ENCODE results near the gene MAN1C1.

- TF ChIP-seq POLR2AphosphoS5 (IDR thresholded peaks at IDR 0.05; ENCODE audit: low read depth, low read length) = no peak
- no peak for TF ChIP-seq TAF1 (IDR thresholded peaks at IDR 0.05; ENCODE audit: low read depth, low read length)
- no peak for TF ChIP-seq POLR2A (IDR thresholded peaks at IDR 0.05; ENCODE audit: low read depth, low read length)
- no peak for TF ChIP-seq POU2F2 (IDR thresholded peaks at IDR 0.05; ENCODE audit: low read depth, low read length)
Measured at GRCh38 chr1:25817840-25818501, 201.4 kb downstream of the MAN1C1 start.

Measured in GM12891 (cell line).